NCI-H446 (cell line): ENCODE measurements around the gene NTSR2.

Source experiments
- DNase-seq, 2 experiments: peaks; one replicate each; lab custom pipeline; 2025; lab: John Stamatoyannopoulos, UW

NTSR2 gene

DNA sequence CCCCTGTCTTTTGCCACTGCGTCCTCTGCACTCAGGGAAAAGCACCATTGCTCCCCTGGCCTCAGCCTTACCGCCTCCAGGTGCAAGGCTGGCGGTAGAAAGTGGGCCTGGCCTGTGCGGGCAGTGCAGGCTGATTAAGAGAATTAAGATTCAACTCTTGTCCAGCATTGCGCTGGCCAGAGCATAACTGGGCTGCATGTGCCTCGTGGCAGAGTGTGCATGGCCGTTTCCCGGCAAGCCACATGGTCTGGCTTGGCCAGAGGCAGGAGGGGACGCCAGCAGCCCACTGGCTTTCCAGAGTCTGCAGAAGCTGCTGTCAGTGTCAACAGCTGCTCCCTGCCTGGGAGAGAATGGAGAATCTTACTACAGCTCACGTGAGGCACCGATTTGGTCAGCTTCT lies 12.3 kb downstream of the NTSR2 start:
- DNase-seq = no peak

DNA sequence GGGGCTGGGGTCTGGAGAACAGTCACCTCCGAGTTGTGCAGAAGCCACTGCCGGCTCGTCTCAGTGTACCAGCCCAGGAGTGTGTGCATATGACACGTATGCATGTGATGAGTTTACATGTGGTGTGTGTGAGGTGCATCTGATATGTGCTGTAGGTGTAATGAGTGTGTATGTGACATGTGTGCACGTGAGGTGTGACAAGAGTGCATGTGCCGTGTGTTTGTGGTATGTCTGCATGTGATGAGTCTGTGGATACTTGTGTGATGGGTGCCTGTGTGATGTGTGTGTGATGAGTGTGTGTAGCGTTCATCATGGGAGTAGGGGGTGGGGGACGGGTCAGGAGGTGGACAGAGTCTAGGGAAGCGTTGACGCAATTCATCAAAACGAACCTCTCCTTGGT lies 12.8 kb downstream of the NTSR2 start:
- no peak for DNase-seq

DNA sequence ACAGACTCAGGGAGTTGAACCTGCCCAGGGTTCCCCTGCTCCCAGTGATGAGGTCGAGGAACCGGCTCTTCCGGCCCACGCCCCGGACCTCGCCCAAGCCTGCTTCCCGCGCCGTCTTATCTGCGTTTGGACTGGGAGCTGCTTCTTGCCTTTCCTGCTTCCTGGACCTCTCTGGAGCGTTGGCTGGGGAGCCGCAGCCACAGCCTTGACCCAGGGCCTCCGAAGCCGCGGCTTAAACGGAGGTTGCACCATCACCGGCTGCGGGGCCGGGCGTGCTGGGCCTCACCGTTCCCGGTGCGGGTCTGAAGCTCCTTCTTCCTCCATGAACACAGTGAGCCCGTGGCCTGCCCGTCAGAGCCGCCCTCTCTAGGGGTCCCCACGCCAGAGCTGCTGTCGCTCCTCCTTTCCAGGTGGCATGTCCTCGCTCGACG lies 13.3 kb downstream of the NTSR2 start:
- DNase-seq = no peak

DNA sequence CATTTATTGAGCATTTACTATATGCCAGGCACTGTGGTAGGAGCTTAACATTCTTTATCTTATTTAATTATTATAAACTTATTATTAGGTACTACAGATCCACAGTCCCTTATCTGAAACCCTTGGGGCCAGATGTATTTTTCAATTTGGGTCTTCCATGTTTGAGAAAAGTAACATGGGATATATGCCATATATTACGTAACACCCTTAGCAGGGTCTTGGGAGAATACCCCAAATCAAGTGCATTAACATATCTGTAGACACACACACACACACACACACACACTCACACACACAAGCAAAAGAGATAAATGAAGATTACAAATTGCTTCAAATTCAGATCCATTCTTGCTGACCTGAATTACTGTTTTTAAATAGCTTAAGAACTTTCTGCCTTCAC lies 13.7 kb downstream of the NTSR2 start:
- DNase-seq = no peak

DNA sequence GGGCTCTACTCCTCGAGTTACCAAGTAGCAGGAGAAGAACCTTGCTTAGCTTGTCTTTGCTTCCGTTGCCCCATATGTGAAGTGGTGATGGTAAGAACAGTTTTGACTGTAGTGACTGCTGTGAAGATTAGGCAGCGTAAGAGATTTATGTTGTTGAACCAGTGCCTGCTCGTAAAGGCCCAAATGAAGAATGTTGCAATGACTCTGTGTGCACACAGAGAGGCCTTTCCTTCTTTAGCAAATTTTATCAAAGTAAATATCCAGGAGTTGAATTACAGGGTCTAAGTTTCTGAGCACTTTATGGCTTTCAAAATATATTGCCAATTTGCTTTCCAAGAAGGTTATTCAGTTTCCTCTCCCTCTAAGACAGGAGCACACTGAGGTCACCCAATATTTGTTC lies 14.5 kb downstream of the NTSR2 start:
- no peak for DNase-seq

DNA sequence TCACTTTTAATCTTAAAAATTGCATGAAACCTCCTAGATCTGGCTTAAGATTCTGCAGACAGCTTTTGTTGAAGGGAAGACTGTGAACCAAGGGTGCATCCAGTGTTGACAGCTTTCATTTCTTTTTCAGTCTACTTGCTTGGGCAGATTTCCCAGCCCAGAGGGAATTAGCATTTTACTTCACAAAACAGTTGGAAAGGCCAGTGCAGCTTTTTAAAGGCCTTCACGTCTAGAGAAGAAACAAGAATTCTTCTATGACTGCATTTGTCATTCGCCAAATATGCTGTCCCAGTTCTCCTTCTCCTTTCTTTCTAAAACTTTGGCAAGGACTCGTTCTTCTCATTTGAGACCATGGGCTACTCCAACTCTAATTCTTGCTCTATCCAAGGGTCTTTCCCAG lies 17.4 kb downstream of the NTSR2 start:
- no peak for DNase-seq

DNA sequence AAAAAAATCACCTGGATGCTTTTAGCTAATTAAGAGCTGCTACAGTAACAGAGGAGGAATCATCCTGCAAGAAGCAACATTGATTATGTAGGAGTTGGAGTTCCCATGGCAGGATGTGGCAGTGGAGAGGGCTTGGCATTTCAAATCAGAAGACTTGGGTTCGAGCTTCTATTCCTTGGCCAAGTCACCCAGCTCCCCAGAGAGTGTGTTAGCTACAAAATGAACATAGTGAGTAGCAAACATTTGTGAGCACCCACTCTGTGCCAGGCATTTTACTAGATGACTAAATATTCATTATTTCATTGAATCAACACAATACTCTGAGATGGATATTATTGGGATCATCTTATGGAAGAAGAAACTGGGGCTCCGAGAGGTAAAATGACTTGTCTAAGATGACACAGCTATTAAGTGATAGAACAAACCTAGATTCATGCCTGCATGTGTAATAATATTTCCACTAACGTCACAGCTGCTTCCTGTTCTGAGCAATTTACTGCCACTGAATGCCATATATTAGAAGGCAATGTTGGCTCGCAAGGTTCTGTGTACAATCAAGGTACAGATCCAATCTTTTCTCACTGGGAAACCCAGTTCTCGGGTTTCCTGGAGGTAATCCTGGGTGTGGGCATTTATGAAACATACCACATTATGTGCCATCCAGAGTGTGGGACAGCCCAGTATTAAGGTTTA lies 18.0 kb downstream of the NTSR2 start:
- no peak for DNase-seq

DNA sequence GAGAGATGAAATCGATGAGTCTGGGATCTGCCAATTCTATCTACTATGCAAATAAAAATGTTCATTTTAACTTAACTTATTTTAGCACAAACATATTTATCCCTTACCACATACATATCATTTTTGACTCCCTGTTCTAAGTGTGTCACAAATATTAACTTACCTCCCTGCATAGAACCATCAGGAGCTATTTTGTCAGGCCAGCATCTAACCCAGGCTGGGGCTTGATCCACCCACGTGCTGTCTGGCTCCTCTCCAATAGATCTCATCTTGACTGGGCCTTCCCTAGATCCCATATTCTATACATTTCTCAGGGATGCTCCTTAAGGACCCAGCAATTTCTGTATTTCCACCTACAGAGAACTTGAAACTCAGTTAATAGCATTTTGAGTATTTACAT lies 20.9 kb downstream of the NTSR2 start:
- DNase-seq = no peak

DNA sequence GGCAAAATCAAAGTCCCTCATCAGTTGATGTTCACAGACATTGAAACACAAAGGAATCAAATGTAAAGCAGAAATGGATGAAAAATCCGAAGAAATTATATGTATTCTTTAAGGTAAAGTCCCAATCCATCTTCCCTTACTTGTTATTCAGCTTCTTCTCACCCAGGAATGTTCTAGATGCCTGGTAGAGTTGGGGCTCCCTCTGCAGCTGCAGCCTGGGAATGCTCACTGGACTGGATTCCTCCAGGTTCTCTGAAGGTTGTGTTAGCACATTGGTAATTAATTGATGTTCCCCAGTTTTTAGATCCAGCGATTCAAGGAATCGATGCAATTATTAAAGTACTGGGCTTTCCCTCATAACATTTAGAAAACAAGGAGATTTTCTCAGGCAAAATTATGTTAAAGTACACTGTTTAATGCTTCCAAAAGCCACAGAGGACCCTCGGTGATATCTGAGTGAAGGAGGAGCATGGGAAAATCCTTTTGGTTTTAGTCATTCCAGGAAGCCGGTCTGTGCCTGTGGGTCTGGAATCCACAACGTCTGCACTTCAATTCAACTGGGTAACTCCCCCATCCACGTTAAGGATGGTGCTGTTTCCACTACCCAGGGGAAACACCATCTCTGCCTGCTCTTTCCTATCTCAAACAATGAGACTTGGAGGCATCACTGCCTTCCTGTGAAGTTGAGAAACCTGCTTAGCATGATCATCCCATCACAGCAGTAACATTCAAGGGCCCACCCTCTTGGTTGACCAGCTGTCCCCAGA lies 22.0 kb downstream of the NTSR2 start:
- no peak for DNase-seq

DNA sequence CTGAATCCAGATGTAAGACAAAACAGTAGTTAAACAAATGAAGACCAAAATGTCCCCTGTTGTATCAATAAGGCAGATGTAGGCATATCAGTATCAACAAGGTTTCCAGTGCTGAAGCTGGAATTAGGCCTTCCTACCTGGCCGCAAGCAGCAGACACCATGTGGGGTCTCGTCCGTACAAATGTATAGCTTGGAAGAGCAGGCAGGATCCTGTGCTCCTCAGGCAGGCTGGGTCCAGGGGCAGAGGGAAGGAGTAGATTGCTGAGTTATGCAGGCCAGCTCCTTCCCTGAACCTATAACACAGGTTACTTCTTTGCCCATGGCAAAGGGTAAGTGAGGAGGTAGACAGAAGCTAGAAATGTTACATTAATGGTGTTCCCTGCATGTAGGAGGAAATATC lies 23.5 kb downstream of the NTSR2 start:
- no peak for DNase-seq

DNA sequence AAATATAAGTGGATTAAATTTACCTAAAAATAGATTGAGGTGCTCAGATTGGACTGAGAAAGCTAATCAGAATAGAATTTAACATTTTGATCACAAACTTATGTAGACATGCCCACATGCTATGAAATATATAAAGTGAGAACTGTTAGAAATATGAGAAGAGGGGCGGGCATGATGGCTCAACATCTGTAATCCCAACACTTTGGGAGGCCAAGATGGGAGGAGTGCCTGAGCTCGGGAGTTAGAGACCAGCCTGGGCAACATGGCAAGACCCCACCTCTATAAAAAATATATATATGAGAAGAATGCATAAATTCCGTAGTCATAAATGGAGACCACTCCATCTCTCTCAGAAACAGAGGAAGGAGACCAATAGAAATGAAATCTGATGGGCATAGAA lies 25.7 kb downstream of the NTSR2 start:
- no peak for DNase-seq

DNA sequence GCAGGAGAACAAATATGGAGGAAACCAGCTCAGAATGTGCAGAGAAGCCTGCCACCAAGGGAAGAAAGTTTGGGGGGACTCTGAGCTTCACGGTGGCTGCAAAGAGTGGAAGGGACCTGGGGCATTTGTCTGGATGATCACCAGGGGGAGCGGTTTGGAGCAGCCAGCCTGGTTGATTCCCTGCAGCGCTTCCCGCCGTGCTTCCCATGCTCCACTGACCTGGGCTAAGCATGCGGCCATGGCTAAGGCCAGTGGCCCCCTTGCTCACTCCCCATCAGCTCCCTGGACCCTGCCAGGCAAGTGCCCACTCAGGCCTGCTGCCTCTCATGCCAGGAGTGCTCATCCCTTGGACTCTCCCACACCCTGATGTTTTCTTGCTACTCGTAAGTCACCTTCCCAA lies 27.0 kb downstream of the NTSR2 start:
- DNase-seq = no peak

DNA sequence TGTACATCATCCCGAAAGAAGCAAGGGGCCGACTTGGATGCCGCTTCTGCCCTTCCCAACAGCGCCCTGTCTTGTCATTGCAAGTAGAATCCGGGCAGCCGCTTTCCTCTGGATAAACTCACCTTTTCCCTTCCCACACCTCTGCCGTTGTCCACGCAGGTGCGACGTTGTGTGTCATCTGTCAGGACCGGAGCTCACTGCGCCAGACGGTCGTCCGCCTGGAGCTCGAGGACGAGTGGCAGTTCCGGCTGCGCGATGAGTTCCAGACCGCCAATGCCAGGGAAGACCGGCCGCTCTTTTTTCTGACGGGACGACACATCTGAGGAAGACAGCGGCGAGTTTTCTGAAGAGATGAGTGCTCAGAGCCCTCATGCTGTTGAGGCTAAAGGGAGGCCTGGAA lies 29.9 kb downstream of the NTSR2 start:
- DNase-seq = no peak

DNA sequence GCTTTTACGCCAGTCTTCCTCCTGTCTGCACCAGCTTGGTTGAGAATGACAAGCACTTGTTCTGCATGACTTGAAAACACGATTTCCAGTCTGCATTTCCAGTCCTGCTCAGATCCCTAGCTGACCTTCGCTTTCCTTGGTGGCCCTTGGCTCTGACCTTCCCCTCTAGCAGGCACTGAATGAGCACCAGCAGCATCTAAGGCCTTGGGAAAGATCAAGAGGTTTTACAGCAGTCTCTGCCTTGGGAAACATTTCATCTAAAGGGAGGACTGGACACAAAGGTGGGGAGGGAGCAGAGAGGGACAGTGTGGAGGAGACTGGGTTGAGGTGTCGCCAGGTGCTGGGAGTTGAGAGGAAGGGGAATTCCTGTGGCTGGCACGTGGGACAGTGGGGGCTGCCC lies 30.5 kb downstream of the NTSR2 start:
- no peak for DNase-seq

DNA sequence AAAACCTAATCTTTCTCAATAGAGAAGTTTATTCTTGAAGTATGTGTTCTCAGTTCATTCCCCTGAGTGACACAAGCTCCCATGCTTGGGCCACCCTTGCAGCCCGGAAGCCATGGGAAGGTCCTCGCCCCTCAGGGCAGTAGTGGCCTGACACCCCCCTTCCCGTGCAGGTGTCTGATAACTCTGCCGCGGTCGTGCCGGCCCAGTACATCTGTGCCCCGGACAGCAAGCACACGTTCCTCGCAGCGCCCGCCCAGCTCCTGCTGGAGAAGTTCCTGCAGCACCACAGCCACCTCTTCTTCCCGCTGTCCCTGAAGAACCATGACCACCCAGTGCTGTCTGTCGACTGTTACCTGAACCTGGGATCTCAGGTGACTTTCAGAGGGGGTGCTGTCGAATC lies 32.4 kb downstream of the NTSR2 start:
- DNase-seq = no peak

DNA sequence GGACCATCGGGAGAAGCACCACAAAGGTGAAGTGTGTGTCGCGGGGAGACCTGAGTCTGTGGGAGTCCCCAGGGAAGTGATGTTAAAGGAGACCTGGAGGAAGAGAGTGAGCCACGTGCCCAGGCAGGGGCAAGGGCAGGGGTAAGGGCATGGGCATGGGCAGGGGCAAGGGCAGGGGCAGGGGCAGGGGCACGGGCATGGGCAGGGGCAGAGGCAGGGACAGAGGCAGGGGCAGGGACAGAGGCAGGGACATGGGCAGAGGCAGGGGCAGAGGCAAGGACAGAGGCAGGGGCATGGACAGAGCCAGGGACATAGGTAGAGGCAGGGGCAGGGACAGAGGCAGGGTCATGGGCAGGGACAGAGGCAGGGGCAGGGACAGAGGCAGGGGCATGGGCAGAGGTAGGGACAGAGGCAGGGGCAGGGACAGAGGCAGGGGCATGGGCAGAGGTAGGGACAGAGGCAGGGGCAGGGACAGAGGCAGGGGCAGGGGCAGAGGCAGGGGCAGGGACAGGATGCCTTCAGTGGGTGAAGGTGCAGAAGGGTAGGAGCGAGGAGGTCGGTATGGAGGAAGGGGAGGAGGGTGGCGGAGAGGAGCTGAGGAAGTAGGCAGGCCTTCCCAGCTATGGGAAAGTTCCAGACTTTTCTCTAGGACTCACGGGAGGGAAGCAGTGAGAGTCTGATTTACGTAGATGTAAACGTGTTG lies 33.3 kb downstream of the NTSR2 start:
- DNase-seq = no peak

DNA sequence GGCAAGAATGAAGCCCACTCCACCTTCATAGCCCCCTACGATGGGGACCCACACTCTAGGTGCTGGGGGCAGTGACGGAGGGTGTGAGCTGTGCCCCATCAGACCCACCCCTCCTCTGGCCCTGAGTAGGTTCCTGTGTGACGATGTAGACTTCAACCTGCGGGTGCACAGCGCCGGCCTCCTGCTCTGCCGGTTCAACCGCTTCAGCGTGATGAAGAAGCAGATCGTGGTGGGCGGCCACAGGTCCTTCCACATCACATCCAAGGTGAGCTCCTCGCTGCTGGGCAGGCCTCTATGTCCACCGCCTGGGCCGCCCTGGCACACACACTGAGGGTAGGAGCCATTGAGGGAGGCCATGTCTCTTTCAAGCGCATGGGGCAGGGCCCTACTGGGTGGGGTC lies 34.9 kb downstream of the NTSR2 start:
- DNase-seq = no peak

DNA sequence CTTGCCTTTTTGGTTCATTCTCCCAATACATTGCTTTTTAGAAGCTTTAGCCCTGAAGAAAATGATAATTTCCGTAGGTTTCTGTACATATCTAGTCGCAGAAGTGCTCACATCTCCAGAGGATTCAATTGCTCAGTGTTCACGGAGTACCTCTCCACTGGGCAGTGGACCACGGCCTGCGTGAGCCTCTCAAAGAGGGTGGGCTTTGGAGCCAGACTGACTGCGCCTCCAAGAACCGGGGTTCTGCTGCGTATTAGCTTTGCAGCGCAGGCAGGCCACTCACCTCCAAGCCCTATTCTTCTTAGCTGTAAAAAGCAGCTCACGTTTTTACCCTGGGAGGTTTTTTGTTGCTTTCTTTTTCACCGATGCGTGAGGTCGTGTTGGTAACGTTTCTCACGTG lies 35.4 kb downstream of the NTSR2 start:
- DNase-seq = no peak

DNA sequence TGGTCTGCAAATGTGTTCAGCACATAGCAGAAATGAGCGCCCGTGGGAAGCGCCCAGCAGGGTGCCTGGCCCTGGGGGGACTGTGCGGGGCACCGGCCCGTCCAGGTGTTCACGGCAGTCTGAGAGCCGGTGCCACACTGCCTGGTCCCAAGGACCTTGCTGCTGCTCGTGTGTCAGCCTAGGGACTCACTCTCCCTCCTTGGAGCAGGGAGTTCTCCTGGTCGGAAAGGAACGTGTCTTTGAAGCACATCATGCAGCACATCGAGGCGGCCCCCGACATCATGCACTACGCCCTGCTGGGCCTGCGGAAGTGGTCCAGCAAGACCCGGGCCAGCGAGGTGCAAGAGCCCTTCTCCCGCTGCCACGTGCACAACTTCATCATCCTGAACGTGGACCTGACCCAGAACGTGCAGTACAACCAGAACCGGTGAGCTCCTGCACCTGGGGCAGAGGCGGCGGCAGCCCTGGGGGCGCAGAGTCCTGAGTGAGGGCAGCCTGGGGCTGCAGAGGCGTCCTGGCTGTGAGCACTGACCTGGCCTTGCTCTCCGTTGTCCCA lies 36.0 kb downstream of the NTSR2 start:
- DNase-seq = no peak

DNA sequence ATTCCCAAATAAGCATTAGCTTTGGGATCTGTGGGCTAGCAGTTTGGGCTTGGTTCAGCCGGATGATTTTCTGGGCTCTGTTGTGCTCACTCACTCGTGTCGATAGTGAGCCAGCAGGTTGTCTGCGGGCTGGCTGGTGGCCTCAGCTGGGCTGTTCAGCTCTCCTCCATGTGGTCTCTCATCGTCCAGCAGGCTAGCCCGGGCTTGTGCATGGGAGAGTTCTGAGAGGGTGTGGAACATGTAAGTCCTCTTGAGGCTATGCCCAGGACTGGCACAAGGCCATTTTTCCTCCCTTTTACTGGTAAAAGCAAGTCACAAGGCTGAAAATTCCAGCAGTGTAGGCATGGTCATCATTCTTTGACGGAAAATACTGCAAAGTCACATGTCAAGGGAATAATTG lies 38.5 kb downstream of the NTSR2 start:
- DNase-seq = no peak

DNA sequence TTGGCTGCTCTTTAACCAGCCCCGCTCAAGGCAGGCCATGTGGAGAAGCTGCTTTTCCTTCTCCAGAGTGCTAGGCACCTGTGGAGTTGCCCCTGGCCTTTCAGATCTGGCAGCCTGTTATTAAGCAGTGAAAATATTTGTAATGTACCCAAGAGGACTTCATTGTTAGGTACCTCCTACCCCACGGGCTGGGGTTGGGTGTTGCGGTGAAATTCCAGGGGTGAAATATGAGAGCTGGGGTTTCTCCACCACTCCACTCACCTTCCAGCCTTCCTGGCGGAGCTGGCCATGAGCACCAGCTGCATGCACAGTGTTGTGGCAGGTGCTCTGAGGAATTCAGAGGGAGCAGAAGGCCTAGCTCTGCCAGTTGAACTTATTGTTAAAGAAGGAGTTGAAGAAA lies 39.1 kb downstream of the NTSR2 start:
- no peak for DNase-seq

DNA sequence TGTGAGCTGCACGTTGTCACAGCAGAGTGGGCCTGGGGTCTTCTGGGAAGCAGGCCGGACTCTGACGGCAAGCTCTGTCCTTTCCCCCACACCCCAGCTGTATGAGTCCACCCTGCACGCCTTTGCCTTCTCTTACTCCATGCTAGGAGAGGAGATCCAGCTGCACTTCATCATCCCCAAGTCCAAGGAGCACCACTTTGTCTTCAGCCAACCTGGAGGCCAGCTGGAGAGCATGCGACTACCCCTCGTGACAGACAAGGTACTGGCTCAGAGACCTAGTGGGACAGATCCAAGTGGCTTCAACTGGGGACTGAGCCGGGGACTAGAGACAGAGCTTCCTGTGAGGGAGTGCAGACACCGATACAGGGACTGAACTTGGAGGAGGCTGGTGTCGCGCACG lies 40.1 kb downstream of the NTSR2 start:
- no peak for DNase-seq

DNA sequence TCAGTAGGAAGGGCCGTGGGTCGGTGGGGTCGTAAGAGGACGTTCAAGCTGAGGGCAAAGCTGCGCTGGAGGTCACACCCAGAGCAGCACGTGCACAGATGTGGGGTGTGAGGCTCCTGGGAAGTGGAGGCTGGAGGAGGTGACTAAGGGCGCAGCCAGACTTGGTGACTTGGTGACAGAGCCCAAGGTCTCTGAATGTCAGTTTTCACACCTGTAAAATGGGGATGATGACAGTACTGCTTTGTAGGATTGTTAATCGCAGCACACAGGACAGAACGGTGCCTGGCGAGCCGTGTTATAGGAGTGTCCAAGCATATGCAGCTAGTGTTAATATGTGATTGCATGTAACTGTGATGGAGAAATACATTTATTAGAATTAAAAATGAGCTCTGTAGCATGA lies 40.8 kb downstream of the NTSR2 start:
- DNase-seq = no peak
